H9 (cell line): ENCODE data around the gene NXN. TPM values are rescaled to one million over a fixed set of nuclear protein-coding genes. Genes with fewer than 3 reads are reported as not detected.
"Not testable (repeated sequence)": the region's sequence is repeated elsewhere in the genome, so short reads cannot be mapped to it uniquely, and the experiment has no call there.

Source experiments
- DNase-seq: peaks from one replicate; pipeline ENCODE4 v3.0.0-alpha.2; 2017
- H2AFZ ChIP-seq: one replicate; pipeline ENCODE4 v1.6.1; 2013; ENCODE audit warnings: mild to moderate bottlenecking, low read length, control low read depth, moderate library complexity
- H2AK5ac ChIP-seq: 2 replicates; pipeline ENCODE4 v1.6.1; 2013; ENCODE audit warnings: low read length, control low read depth, mixed read lengths; ENCODE audit not compliant: insufficient read length
- H2BK120ac ChIP-seq: one replicate; pipeline ENCODE4 v1.6.1; 2013; ENCODE audit warnings: low read depth, mild to moderate bottlenecking, low read length, control low read depth, inconsistent platforms; ENCODE audit not compliant: poor library complexity, severe bottlenecking
- H2BK12ac ChIP-seq: 2 replicates; pipeline ENCODE4 v1.6.1; 2013; ENCODE audit warnings: low read length, control low read depth, mixed read lengths, low read depth; ENCODE audit not compliant: insufficient read length
- H2BK15ac ChIP-seq: 2 replicates; pipeline ENCODE4 v1.6.1; 2013; ENCODE audit warnings: low read depth, low read length, control low read depth
- H2BK20ac ChIP-seq: one replicate; pipeline ENCODE4 v1.6.1; 2013; ENCODE audit warnings: low read depth, mild to moderate bottlenecking, low read length, control low read depth, inconsistent platforms; ENCODE audit not compliant: poor library complexity, severe bottlenecking
- H2BK5ac ChIP-seq: 2 replicates; pipeline ENCODE4 v1.6.1; 2013; ENCODE audit warnings: low read length, control low read depth, mixed read lengths; ENCODE audit not compliant: insufficient read length
- H3K14ac ChIP-seq: 2 replicates; pipeline ENCODE4 v1.6.1; 2013; ENCODE audit warnings: low read length, control low read depth; ENCODE audit not compliant: insufficient read depth
- H3K18ac ChIP-seq: 2 replicates; pipeline ENCODE4 v1.6.1; 2013; ENCODE audit warnings: low read depth, mild to moderate bottlenecking, mixed read lengths, low read length, control low read depth; ENCODE audit not compliant: insufficient read length
- H3K23ac ChIP-seq: 2 replicates; pipeline ENCODE4 v1.6.1; 2013; ENCODE audit warnings: low read length, control low read depth, mixed read lengths, low read depth; ENCODE audit not compliant: insufficient read length
- H3K23me2 ChIP-seq: 2 replicates; pipeline ENCODE4 v1.6.1; 2013; ENCODE audit warnings: low read depth, mild to moderate bottlenecking, mixed read lengths, low read length, control low read depth; ENCODE audit not compliant: insufficient read length, poor library complexity, severe bottlenecking
- H3K27ac ChIP-seq: 2 replicates; pipeline ENCODE4 v1.5.1; 2013; ENCODE audit warnings: low read length, control low read depth, mixed read lengths, low read depth; ENCODE audit not compliant: insufficient read length
- H3K27me3 ChIP-seq: 2 replicates; pipeline ENCODE4 v1.6.1; 2013; ENCODE audit warnings: low read length, control low read depth, inconsistent platforms; ENCODE audit not compliant: insufficient read depth
- H3K4ac ChIP-seq: 2 replicates; pipeline ENCODE4 v1.6.1; 2013; ENCODE audit warnings: low read depth, mild to moderate bottlenecking, control low read depth, inconsistent platforms, low read length, moderate library complexity
- H3K4me1 ChIP-seq: 2 replicates; pipeline ENCODE4 v1.6.1; 2013; ENCODE audit warnings: low read length, control low read depth, inconsistent platforms; ENCODE audit not compliant: insufficient read depth
- H3K4me2 ChIP-seq: 2 replicates; pipeline ENCODE4 v1.6.1; 2013; ENCODE audit warnings: low read length, control low read depth, mixed read lengths; ENCODE audit not compliant: insufficient read length, insufficient read depth
- H3K56ac ChIP-seq: 2 replicates; pipeline ENCODE4 v1.6.1; 2013; ENCODE audit warnings: low read depth, mild to moderate bottlenecking, mixed read lengths, low read length, control low read depth; ENCODE audit not compliant: insufficient read length
- H3K79me1 ChIP-seq: 2 replicates; pipeline ENCODE4 v1.6.1; 2013; ENCODE audit warnings: low read depth, mild to moderate bottlenecking, moderate library complexity, low read length, control low read depth, inconsistent platforms; ENCODE audit not compliant: insufficient read depth, poor library complexity, severe bottlenecking
- H3K79me2 ChIP-seq: 2 replicates; pipeline ENCODE4 v1.6.1; 2013; ENCODE audit warnings: low read length, control low read depth, inconsistent platforms; ENCODE audit not compliant: insufficient read depth
- H3K9ac ChIP-seq: 2 replicates; pipeline ENCODE4 v1.6.1; 2013; ENCODE audit warnings: low read length, control low read depth, mixed read lengths; ENCODE audit not compliant: insufficient read length; ENCODE audit errors: extremely low read depth
- H3K9me3 ChIP-seq: one replicate; pipeline ENCODE4 v1.6.1; 2013; ENCODE audit warnings: low read depth, low read length, inconsistent platforms; ENCODE audit not compliant: control insufficient read depth
- H3T11ph ChIP-seq: one replicate; pipeline ENCODE4 v1.6.1; 2013; ENCODE audit warnings: mild to moderate bottlenecking, low read length, control low read depth, inconsistent platforms
- H4K20me1 ChIP-seq: one replicate; pipeline ENCODE4 v1.6.1; 2013; ENCODE audit not compliant: control insufficient read depth, insufficient read length, insufficient read depth
- H4K5ac ChIP-seq: 2 replicates; pipeline ENCODE4 v1.6.1; 2013; ENCODE audit warnings: low read depth, mild to moderate bottlenecking, mixed read lengths, low read length, control low read depth; ENCODE audit not compliant: insufficient read length
- H4K8ac ChIP-seq: replicated peaks from 2 replicates; pipeline ENCODE4 v1.6.1; 2013; ENCODE audit warnings: low read length, control low read depth, mixed read lengths, low read depth; ENCODE audit not compliant: insufficient read length
- H4K91ac ChIP-seq: 2 replicates; pipeline ENCODE4 v1.6.1; 2013; ENCODE audit warnings: low read depth, mild to moderate bottlenecking, moderate library complexity, mixed read lengths, low read length, control low read depth; ENCODE audit not compliant: insufficient read length
- H3K27ac Mint-ChIP-seq, 3 experiments: 2 replicates in 2 of 3; 3 replicates in 1 of 3; pipeline ENCODE4 v1.8.0; 2020 to 2021; ENCODE audit warnings: mixed read lengths in 3 of 3, mild to moderate bottlenecking in 1 of 3, moderate library complexity in 1 of 3
- H3K27me3 Mint-ChIP-seq: 2 replicates; pipeline ENCODE4 v1.8.0; 2021; ENCODE audit warnings: low read depth, mild to moderate bottlenecking, moderate library complexity, mixed read lengths
- H3K36me3 Mint-ChIP-seq, 3 experiments: 2 replicates in 2 of 3; 3 replicates in 1 of 3; pipeline ENCODE4 v1.8.0; 2020 to 2021; ENCODE audit warnings: low read depth in 3 of 3, mixed read lengths in 3 of 3; ENCODE audit not compliant: insufficient read depth in 1 of 3
- H3K4me1 Mint-ChIP-seq, 2 experiments: 2 replicates each; pipeline ENCODE4 v1.8.0; 2020; ENCODE audit warnings: mixed read lengths in 2 of 2
- H3K4me3 Mint-ChIP-seq, 2 experiments: 2 replicates in 1 of 2; 3 replicates in 1 of 2; pipeline ENCODE4 v1.8.0; 2020 to 2021; ENCODE audit warnings: mild to moderate bottlenecking in 2 of 2, mixed read lengths in 2 of 2, moderate library complexity in 1 of 2
- H3K9me3 Mint-ChIP-seq, 2 experiments: 2 replicates in 1 of 2; 3 replicates in 1 of 2; pipeline ENCODE4 v1.8.0; 2020; ENCODE audit warnings: mild to moderate bottlenecking in 2 of 2, mixed read lengths in 2 of 2, moderate library complexity in 1 of 2
- WGBS: extraction: QIAGEN DNeasy Blood & Tissue Kit; methylation state at CpG from one replicate; pipeline ENCODE4 v1.1.7; 2013; ENCODE audit warnings: missing lambda C conversion rate, low lambda C conversion rate, mixed read lengths; ENCODE audit not compliant: insufficient read length; ENCODE audit errors: extremely low coverage; 5-methylcytosine and 5-hydroxymethylcytosine counted together
- total RNA-seq: library from RNA; stranded (reverse); gene quantifications from 2 replicates; pipeline ENCODE4 v1.2.1, GENCODE V29; 2021
- TF ChIP-seq, protein P1 (sequence below): fragments of 200-600 bp; sonication (generic); conservative IDR thresholded peaks from 3 replicates; pipeline ENCODE4 v1.8.0; 2021; ENCODE audit warnings: antibody characterized with exemption, mild to moderate bottlenecking

NXN gene
- total RNA-seq, 1 experiment from 2014 or later: 93.6 TPM

GRCh38 chr17:996554-997344 is 17.2 kb upstream of the NXN start, which contains the start of gene TIMM22:
Gene TIMM22, plus strand, starts transcription at chr17:997129. Its CDS starts 14 bp downstream, at chr17:997143.
- H2BK120ac ChIP-seq: no peak within 1 kb of the TSS
- no peak within 1 kb of the TSS for H4K91ac ChIP-seq
- H3K23ac ChIP-seq: peak within 1 kb of the TSS; percentile 41
- no peak within 1 kb of the TSS for H4K8ac ChIP-seq
- Mint-ChIP-seq H3K4me1 (peaks cover 8% of the 10 kb centered on the region in 2 experiments), H3K36me3 (peaks cover 10 to 26% (median 24%) of the 10 kb centered on the region in 3 experiments; a peak in 6 of 7 replicates), H3K27me3 (peaks cover 13% of the 10 kb centered on the region), H3K4me3 (peak within 1 kb of the TSS; percentile 94 to 97), H3K27ac (peak within 1 kb of the TSS; percentile 99 to 100 (median 99)), H3K9me3 (peaks cover 3 to 10% of the 10 kb centered on the region in 2 experiments; a peak in 4 of 5 replicates)
- H2BK5ac ChIP-seq: peak within 1 kb of the TSS; percentile 76
- H3K4me1 ChIP-seq: peaks cover 2% of the 10 kb centered on the region; the same call in 1 of the 2 replicates
- H3K9me3 ChIP-seq: no peaks in the 10 kb centered on the region
- no peak within 1 kb of the TSS for H3K27ac ChIP-seq
- no peaks in the 10 kb centered on the region for H4K20me1 ChIP-seq
- no peak within 1 kb of the TSS for H4K5ac ChIP-seq
- H2AK5ac ChIP-seq: no peak within 1 kb of the TSS
- H3K23me2 ChIP-seq: peaks cover 3% of the 10 kb centered on the region
- H3K79me1 ChIP-seq: no peaks in the 10 kb centered on the region
- TF ChIP-seq, protein P1, sequence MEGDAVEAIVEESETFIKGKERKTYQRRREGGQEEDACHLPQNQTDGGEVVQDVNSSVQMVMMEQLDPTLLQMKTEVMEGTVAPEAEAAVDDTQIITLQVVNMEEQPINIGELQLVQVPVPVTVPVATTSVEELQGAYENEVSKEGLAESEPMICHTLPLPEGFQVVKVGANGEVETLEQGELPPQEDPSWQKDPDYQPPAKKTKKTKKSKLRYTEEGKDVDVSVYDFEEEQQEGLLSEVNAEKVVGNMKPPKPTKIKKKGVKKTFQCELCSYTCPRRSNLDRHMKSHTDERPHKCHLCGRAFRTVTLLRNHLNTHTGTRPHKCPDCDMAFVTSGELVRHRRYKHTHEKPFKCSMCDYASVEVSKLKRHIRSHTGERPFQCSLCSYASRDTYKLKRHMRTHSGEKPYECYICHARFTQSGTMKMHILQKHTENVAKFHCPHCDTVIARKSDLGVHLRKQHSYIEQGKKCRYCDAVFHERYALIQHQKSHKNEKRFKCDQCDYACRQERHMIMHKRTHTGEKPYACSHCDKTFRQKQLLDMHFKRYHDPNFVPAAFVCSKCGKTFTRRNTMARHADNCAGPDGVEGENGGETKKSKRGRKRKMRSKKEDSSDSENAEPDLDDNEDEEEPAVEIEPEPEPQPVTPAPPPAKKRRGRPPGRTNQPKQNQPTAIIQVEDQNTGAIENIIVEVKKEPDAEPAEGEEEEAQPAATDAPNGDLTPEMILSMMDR: peak; percentile 95
- H3K4ac ChIP-seq: no peak within 1 kb of the TSS
- H3K14ac ChIP-seq: peak within 1 kb of the TSS; percentile 100
- peak within 1 kb of the TSS; percentile 95 for H3K4me2 ChIP-seq
- H3K79me2 ChIP-seq: no peaks in the 10 kb centered on the region; the same call in 1 of the 2 replicates
- no peak within 1 kb of the TSS for H2BK12ac ChIP-seq
- H2AFZ ChIP-seq: peak within 1 kb of the TSS; percentile 98
- no peak within 1 kb of the TSS for H3T11ph ChIP-seq
- WGBS: no CpG with 5 or more reads among the region's 71 CpGs
- no peak within 1 kb of the TSS for H2BK20ac ChIP-seq
- peak; percentile 99 for DNase-seq
- H3K56ac ChIP-seq: no peak within 1 kb of the TSS
- peak within 1 kb of the TSS; percentile 88 for H3K9ac ChIP-seq
- no peaks in the 10 kb centered on the region; the same call in 1 of the 2 replicates for H3K27me3 ChIP-seq
- H2BK15ac ChIP-seq: no peak within 1 kb of the TSS; the same call in 1 of the 2 replicates
- peak within 1 kb of the TSS; percentile 100 for H3K18ac ChIP-seq

GRCh38 chr17:995324-995723 is 15.7 kb upstream of the NXN start:
- H3K27me3 ChIP-seq, H3K56ac ChIP-seq, H2BK20ac ChIP-seq, H4K8ac ChIP-seq, H3K4me3 Mint-ChIP-seq, H3K4me1 ChIP-seq, H2BK15ac ChIP-seq, H4K5ac ChIP-seq, DNase-seq, H2AK5ac ChIP-seq, H3K9ac ChIP-seq, H3T11ph ChIP-seq, H3K4me2 ChIP-seq, H3K14ac ChIP-seq, H2BK12ac ChIP-seq, H3K27ac Mint-ChIP-seq, H2BK5ac ChIP-seq, H3K79me1 ChIP-seq, H3K4ac ChIP-seq, H3K9me3 ChIP-seq, H2BK120ac ChIP-seq, H3K27ac ChIP-seq, H3K4me1 Mint-ChIP-seq, H4K91ac ChIP-seq, H3K79me2 ChIP-seq, H3K23me2 ChIP-seq, H3K18ac ChIP-seq, H2AFZ ChIP-seq, H4K20me1 ChIP-seq, H3K23ac ChIP-seq: not testable (repeated sequence)
- Mint-ChIP-seq H3K9me3 (peaks cover 3 to 10% of the 10 kb centered on the region in 2 experiments; a peak in 4 of 5 replicates), H3K27me3 (peaks cover 18% of the 10 kb centered on the region), H3K36me3 (peaks cover 8 to 12% (median 9%) of the 10 kb centered on the region in 3 experiments; a peak in 6 of 7 replicates)
- WGBS: no CpG with 5 or more reads among the region's 8 CpGs
